GM12878 (cell line): ENCODE data around the gene TTC39C. TPM values are rescaled to one million over a fixed set of nuclear protein-coding genes. Genes with fewer than 3 reads are reported as not detected.

Experiments used
- ATAC-seq: fragments of 200-7000 bp; cut with Tn5 transposase; 3 replicates; pipeline ENCODE4 v1.9.1; 2020; ENCODE audit warnings: mild to moderate bottlenecking, moderate library complexity
- BruUV-seq: library from RNA; stranded (reverse); fragments of 400-500 nt; replicated peaks from 2 replicates; lab custom pipeline; 2021; lab: Mats Ljungman, UMichigan
- CTCF ChIA-PET: fragments of 300-600 bp; sonication (Branson Sonifier 250); formaldehyde crosslinking; extraction: SDS; loops from one replicate; lab custom pipeline; 2021; ENCODE audit warnings: inconsistent platforms; lab: Yijun Ruan, JAX
- POLR2A ChIA-PET: fragments of 350-600 bp; formaldehyde crosslinking; extraction: SDS; loops from one replicate; lab custom pipeline; 2021; ENCODE audit warnings: inconsistent platforms; lab: Charles Lee
- RAD21 ChIA-PET: fragments of 300-600 bp; sonication (Branson Sonifier 250); formaldehyde crosslinking; loops from one replicate; lab custom pipeline; 2023; ENCODE audit warnings: antibody characterized with exemption; ENCODE audit not compliant: unreplicated experiment; lab: Charles Lee
- SMC1A ChIA-PET: fragments of 300-600 bp; sonication (Branson Sonifier 250); formaldehyde crosslinking; loops from one replicate; lab custom pipeline; 2023; ENCODE audit not compliant: unreplicated experiment, uncharacterized antibody; lab: Charles Lee
- DNase-seq: peaks from one replicate; pipeline ENCODE4 v3.0.0-alpha.2; 2011; ENCODE audit warnings: low read depth, low spot score
- FAIRE-seq: peaks from 3 replicates; lab custom pipeline; 2011; peaks lifted over from hg19 to GRCh38; lab: Jason Lieb, UNC
- H2AFZ ChIP-seq: 2 replicates; pipeline ENCODE4 v1.6.0; 2011; ENCODE audit warnings: low read depth, low read length, control low read depth; ENCODE audit not compliant: control insufficient read depth
- H3K27ac ChIP-seq: 2 replicates; pipeline ENCODE4 v1.5.1; 2011; ENCODE audit warnings: control low read depth; ENCODE audit not compliant: control insufficient read depth, insufficient read depth
- H3K27me3 ChIP-seq, 2 experiments: replicated peaks in 1 of 2; 2 replicates each; pipeline versions ENCODE4 v1.6.0 to v1.6.1; 2011; ENCODE audit warnings: low read length in 1 of 2; ENCODE audit not compliant: control insufficient read depth in 2 of 2, insufficient read depth in 2 of 2
- H3K36me3 ChIP-seq, 2 experiments: 2 replicates each; pipeline ENCODE4 v1.5.1; 2011; ENCODE audit warnings: low read length in 1 of 2; ENCODE audit not compliant: control insufficient read depth in 2 of 2, insufficient read depth in 2 of 2
- H3K4me1 ChIP-seq: 2 replicates; pipeline ENCODE4 v1.6.1; 2011; ENCODE audit warnings: mild to moderate bottlenecking, low read length, moderate library complexity, mixed read lengths; ENCODE audit not compliant: control insufficient read depth, insufficient read depth
- H3K4me2 ChIP-seq: 2 replicates; pipeline ENCODE4 v1.6.0; 2011; ENCODE audit warnings: control low read depth; ENCODE audit not compliant: control insufficient read depth, insufficient read depth
- H3K4me3 ChIP-seq: fragments of 200-600 bp; sonication (generic); 2 replicates; pipeline ENCODE4 v1.5.1; 2016
- H3K79me2 ChIP-seq: 2 replicates; pipeline ENCODE4 v1.6.0; 2011; ENCODE audit warnings: low read length; ENCODE audit not compliant: control insufficient read depth, insufficient read depth
- H3K9ac ChIP-seq: 2 replicates; pipeline ENCODE4 v1.8.0; 2011; ENCODE audit warnings: low read length, control low read depth, mixed read lengths; ENCODE audit not compliant: control insufficient read depth, insufficient read depth
- H3K9me3 ChIP-seq: replicated peaks from 3 replicates; pipeline ENCODE4 v1.5.1; 2011; ENCODE audit warnings: mild to moderate bottlenecking, low read length; ENCODE audit not compliant: control insufficient read depth, insufficient read depth
- H4K20me1 ChIP-seq: 2 replicates; pipeline ENCODE4 v1.6.0; 2011; ENCODE audit not compliant: control insufficient read depth, insufficient read depth
- ESRRA ChIP-seq: IDR thresholded peaks from 2 replicates; pipeline ENCODE4 v1.6.1; 2012; ENCODE audit warnings: mild to moderate bottlenecking, low read length, improper control_type of control experiment
- IKZF1 ChIP-seq: fragments of 450-650 bp; conservative IDR thresholded peaks from 2 replicates; pipeline ENCODE4 v1.6.1; 2017; ENCODE audit warnings: antibody characterized with exemption, mild to moderate bottlenecking
- RELA ChIP-seq: fragments of 450-650 bp; IDR thresholded peaks from 2 replicates; pipeline ENCODE4 v1.8.0; 2014; ENCODE audit warnings: borderline replicate concordance; ENCODE audit not compliant: partially characterized antibody
- SIX5 ChIP-seq: IDR thresholded peaks from 2 replicates; pipeline ENCODE4 v1.6.1; 2011; ENCODE audit warnings: mild to moderate bottlenecking, low read depth, low read length, moderate library complexity; ENCODE audit not compliant: severe bottlenecking
- SREBF2 ChIP-seq: IDR thresholded peaks from 2 replicates; pipeline ENCODE4 v1.6.1; 2012; ENCODE audit warnings: mild to moderate bottlenecking, low read length
- WRNIP1 ChIP-seq: IDR thresholded peaks from 2 replicates; pipeline ENCODE4 v1.6.1; 2011; ENCODE audit warnings: low read depth, low read length, improper control_type of control experiment, borderline replicate concordance
- ZNF217 ChIP-seq: fragments of 450-650 bp; IDR thresholded peaks from 2 replicates; pipeline ENCODE4 v1.6.1; 2017; ENCODE audit warnings: antibody characterized with exemption, mild to moderate bottlenecking
- WGBS: methylation state at CpG from one replicate; pipeline ENCODE4 v1.1.6; 2016; ENCODE audit warnings: low lambda C conversion rate; ENCODE audit not compliant: insufficient replicate concordance, insufficient coverage; ENCODE audit errors: missing lambda C conversion rate; 5-methylcytosine and 5-hydroxymethylcytosine counted together
- in situ Hi-C: fragments of 300-500 bp; cut with MboI; formaldehyde crosslinking; loops from 9 replicates; pipeline ENCODE4 v1.14.3; 2018; ENCODE audit warnings: mixed read lengths
- intact Hi-C: fragments of 100-400 bp; cut with micrococcal nuclease; formaldehyde crosslinking; loops from one replicate; pipeline ENCODE4 v1.14.2; 2022; ENCODE audit not compliant: unreplicated experiment
- polyA plus RNA-seq, 11 experiments: library from polyadenylated mRNA; depleted of rRNA in 4 of 11; unstranded in 6 of 11; stranded (reverse) in 5 of 11; fragments of >200 nt; fragmentation: Nextera tagmentation in 4 of 11; fragmentation: Illumina TruSeq in 1 of 11; extraction: Ambion mirVana in 4 of 11; extraction: Trizol in 1 of 11; gene quantifications; 1 replicate in 1 of 11; 2 replicates in 10 of 11; pipeline versions ENCODE4 v1.2.1 to v1.2.3, GENCODE V29; 2011 to 2016; ENCODE audit warnings: inconsistent platforms in 2 of 11, missing spikeins in 2 of 11, low read depth in 1 of 11
- total RNA-seq, 4 experiments: library from RNA; depleted of rRNA in 3 of 4; stranded (reverse); fragments of >200 nt in 3 of 4; fragmentation: Illumina TruSeq in 1 of 4; extraction: Trizol in 1 of 4; gene quantifications; 2 replicates each; pipeline versions ENCODE4 v1.2.1 to v1.2.3, GENCODE V29; 2013 to 2021
- TF ChIP-seq, protein P1 (sequence below): fragments of 150-350 bp; IDR thresholded peaks from 2 replicates; pipeline ENCODE4 v1.6.1; 2016; ENCODE audit warnings: low read depth, low read length
- TF ChIP-seq, protein P2 (sequence below): fragments of 450-650 bp; IDR thresholded peaks from 2 replicates; pipeline ENCODE4 v1.6.1; 2017; ENCODE audit warnings: mild to moderate bottlenecking, moderate library complexity
- TF ChIP-seq, protein P3 (sequence below): IDR thresholded peaks from 2 replicates; pipeline ENCODE4 v1.6.1; 2011; ENCODE audit warnings: borderline replicate concordance, low read depth, mild to moderate bottlenecking, moderate library complexity, mixed read lengths, low read length; ENCODE audit not compliant: insufficient read depth; ENCODE audit errors: extremely low read length

The TTC39C gene
- total and polyA plus RNA-seq, 10 of the 15 experiments (the other 5 are each of a cell fraction or from before 2014, with no cell fraction given): 21.1 to 91.0 (median 64.8) TPM

DNA sequence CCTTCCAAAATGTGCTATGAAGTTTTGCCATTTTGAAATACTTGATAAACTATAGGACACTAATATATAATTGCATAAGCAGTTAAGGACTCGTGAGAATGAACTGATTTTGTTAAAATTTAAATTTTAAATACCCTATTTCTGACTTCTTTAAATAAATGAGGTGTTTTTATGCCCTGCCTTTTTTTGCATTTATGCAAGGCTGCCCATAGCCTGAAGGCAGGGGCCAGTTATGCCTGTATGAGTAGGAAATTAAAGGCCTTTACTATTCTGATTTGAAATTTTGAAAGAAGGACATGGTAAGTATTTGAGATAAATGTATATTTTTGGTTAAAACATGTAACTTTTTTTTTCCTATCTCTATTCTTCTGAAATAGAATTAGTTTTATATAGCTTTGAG, 33.7 kb downstream of the TTC39C start:
- in situ Hi-C loops (no loop called here), intact Hi-C loops (no loop called here)
- Histone ChIP-seq H3K4me3 (no peak overlapping the region), H4K20me1 (no peaks in the 10 kb centered on the region), H3K4me1 (peaks cover 15% of the 10 kb centered on the region), H3K79me2 (peaks cover 50% of the 10 kb centered on the region), H2AFZ (no peak overlapping the region), H3K36me3 (no peaks in the 10 kb centered on the region; a peak in 1 of 4 replicates), H3K9me3 (no peaks in the 10 kb centered on the region), H3K27me3 (no peaks in the 10 kb centered on the region), H3K9ac (no peak overlapping the region), H3K27ac (no peak overlapping the region), H3K4me2 (no peak overlapping the region)
- RAD21 ChIA-PET: no interaction called here
- POLR2A ChIA-PET: no interaction called here
- DNase-seq (no peak), FAIRE-seq (no peak), ATAC-seq (no peak)
- no TSS peak for BruUV-seq
- 0% methylated on average over 1 of the region's 1 CpG for WGBS
- SMC1A ChIA-PET: interaction anchor here (1.2 kb wide), 1 partner anchor 9 kb away, joined by 3 read pairs; no protein-coding TSS in a partner anchor
- CTCF ChIA-PET: no interaction called here
- no peak for TF ChIP-seq ZNF217
- no peak for TF ChIP-seq ESRRA
- TF ChIP-seq IKZF1: no peak
- TF ChIP-seq SREBF2: no peak
- TF ChIP-seq, protein P1, sequence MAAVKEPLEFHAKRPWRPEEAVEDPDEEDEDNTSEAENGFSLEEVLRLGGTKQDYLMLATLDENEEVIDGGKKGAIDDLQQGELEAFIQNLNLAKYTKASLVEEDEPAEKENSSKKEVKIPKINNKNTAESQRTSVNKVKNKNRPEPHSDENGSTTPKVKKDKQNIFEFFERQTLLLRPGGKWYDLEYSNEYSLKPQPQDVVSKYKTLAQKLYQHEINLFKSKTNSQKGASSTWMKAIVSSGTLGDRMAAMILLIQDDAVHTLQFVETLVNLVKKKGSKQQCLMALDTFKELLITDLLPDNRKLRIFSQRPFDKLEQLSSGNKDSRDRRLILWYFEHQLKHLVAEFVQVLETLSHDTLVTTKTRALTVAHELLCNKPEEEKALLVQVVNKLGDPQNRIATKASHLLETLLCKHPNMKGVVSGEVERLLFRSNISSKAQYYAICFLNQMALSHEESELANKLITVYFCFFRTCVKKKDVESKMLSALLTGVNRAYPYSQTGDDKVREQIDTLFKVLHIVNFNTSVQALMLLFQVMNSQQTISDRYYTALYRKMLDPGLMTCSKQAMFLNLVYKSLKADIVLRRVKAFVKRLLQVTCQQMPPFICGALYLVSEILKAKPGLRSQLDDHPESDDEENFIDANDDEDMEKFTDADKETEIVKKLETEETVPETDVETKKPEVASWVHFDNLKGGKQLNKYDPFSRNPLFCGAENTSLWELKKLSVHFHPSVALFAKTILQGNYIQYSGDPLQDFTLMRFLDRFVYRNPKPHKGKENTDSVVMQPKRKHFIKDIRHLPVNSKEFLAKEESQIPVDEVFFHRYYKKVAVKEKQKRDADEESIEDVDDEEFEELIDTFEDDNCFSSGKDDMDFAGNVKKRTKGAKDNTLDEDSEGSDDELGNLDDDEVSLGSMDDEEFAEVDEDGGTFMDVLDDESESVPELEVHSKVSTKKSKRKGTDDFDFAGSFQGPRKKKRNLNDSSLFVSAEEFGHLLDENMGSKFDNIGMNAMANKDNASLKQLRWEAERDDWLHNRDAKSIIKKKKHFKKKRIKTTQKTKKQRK: no peak
- TF ChIP-seq, protein P2, sequence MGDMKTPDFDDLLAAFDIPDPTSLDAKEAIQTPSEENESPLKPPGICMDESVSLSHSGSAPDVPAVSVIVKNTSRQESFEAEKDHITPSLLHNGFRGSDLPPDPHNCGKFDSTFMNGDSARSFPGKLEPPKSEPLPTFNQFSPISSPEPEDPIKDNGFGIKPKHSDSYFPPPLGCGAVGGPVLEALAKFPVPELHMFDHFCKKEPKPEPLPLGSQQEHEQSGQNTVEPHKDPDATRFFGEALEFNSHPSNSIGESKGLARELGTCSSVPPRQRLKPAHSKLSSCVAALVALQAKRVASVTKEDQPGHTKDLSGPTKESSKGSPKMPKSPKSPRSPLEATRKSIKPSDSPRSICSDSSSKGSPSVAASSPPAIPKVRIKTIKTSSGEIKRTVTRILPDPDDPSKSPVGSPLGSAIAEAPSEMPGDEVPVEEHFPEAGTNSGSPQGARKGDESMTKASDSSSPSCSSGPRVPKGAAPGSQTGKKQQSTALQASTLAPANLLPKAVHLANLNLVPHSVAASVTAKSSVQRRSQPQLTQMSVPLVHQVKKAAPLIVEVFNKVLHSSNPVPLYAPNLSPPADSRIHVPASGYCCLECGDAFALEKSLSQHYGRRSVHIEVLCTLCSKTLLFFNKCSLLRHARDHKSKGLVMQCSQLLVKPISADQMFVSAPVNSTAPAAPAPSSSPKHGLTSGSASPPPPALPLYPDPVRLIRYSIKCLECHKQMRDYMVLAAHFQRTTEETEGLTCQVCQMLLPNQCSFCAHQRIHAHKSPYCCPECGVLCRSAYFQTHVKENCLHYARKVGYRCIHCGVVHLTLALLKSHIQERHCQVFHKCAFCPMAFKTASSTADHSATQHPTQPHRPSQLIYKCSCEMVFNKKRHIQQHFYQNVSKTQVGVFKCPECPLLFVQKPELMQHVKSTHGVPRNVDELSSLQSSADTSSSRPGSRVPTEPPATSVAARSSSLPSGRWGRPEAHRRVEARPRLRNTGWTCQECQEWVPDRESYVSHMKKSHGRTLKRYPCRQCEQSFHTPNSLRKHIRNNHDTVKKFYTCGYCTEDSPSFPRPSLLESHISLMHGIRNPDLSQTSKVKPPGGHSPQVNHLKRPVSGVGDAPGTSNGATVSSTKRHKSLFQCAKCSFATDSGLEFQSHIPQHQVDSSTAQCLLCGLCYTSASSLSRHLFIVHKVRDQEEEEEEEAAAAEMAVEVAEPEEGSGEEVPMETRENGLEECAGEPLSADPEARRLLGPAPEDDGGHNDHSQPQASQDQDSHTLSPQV: no peak
- no peak for TF ChIP-seq RELA
- TF ChIP-seq, protein P3, sequence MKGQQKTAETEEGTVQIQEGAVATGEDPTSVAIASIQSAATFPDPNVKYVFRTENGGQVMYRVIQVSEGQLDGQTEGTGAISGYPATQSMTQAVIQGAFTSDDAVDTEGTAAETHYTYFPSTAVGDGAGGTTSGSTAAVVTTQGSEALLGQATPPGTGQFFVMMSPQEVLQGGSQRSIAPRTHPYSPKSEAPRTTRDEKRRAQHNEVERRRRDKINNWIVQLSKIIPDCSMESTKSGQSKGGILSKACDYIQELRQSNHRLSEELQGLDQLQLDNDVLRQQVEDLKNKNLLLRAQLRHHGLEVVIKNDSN: no peak
- no peak for TF ChIP-seq SIX5
- no peak for TF ChIP-seq WRNIP1
